HG03575 (cell line): ENCODE measurements around the gene RRAS.

Experiments used
- ATAC-seq: cut with Tn5 transposase; IDR thresholded peaks from one replicate; pipeline ENCODE4 v1.9.1; 2021; ENCODE audit not compliant: unreplicated experiment, insufficient number of reproducible peaks, low FRiP score; ENCODE audit errors: extremely low read depth

Gene RRAS

DNA sequence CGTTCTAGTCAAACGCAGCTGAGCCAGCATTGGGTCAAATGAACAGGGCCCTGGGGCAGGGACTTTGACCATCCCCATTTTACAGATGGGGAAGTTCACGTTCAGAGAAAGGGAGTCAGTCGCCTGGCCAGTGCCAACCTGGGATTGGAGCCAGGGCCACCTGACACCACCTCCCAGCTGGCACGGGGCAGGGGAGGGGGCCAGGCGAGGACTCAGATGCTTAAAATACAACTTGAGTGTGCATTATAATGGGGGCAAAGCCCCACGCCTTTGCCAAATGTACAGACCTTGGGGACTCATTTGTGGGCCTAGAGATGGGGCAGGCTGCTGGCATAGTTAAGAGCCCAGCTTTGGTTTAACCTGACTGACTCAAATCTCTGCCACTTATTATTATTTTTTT is 34.3 kb downstream of the RRAS start:
- no peak for ATAC-seq

GRCh38 chr19:49602806-49603205 is 37.1 kb downstream of the RRAS start:
- no peak for ATAC-seq

DNA sequence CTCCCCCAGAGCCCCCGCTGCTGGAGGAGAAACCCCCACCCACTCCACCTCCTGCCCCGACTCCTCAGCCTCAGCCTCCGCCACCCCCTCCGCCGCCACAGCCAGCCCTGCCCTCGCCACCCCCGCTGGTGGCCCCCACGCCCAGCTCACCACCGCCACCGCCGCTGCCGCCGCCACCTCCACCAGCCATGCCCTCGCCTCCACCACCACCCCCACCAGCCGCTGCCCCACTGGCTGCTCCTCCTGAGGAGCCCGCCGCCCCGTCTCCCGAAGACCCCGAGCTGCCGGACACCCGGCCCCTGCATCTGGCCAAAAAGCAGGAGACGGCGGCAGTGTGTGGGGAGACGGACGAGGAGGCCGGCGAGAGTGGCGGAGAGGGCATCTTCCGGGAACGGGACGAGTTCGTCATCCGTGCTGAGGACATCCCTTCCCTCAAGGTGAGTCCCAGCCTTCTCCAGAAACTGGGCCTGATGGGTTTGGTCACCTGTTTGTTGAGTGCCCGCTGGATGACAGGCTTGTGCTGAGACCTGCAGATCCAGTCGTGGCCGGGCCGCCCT is 38.4 kb downstream of the RRAS start:
- no peak for ATAC-seq

DNA sequence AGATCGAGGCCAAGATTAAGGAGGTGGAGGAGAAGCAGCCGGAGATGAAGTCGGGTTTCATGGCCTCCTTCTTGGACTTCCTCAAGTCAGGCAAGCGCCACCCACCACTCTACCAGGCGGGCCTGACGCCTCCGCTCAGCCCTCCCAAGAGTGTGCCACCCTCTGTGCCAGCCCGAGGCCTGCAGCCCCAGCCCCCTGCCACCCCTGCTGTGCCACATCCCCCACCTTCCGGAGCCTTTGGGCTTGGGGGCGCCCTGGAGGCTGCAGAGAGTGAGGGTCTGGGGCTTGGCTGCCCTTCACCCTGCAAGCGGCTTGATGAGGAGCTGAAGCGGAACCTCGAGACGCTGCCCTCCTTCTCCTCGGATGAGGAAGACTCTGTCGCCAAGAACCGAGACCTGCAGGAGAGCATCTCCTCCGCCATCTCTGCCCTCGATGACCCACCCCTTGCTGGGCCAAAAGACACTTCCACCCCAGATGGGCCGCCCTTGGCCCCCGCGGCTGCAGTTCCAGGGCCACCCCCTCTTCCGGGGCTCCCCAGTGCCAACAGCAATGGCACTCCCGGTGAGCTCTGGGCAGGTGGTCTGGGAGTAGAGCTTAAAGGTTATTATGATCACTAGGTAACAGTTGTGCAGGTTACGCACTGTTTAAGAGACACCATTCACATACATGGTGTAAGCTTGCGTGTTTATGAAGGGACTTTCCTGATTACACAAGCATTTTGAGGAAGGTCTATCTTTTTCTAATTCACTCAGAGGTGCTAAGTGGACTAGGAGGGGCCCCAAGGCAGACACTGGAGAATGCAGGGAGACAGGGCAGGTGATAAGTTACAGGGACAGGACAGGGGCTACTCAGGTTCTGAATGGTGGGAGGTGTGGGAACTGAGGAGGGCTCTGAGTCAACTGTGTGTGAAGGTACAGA is 40.3 kb downstream of the RRAS start:
- no peak for ATAC-seq

DNA sequence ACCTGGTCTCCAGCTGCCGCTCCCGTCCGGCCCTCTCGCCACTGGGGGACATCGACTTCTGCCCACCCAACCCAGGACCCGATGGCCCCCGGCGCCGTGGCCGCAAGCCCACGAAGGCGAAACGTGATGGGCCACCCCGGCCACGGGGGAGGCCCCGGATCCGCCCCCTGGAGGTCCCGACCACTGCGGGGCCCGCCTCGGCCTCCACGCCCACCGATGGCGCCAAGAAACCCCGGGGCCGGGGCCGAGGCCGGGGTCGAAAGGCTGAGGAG is 42.3 kb downstream of the RRAS start:
- ATAC-seq = no peak

DNA sequence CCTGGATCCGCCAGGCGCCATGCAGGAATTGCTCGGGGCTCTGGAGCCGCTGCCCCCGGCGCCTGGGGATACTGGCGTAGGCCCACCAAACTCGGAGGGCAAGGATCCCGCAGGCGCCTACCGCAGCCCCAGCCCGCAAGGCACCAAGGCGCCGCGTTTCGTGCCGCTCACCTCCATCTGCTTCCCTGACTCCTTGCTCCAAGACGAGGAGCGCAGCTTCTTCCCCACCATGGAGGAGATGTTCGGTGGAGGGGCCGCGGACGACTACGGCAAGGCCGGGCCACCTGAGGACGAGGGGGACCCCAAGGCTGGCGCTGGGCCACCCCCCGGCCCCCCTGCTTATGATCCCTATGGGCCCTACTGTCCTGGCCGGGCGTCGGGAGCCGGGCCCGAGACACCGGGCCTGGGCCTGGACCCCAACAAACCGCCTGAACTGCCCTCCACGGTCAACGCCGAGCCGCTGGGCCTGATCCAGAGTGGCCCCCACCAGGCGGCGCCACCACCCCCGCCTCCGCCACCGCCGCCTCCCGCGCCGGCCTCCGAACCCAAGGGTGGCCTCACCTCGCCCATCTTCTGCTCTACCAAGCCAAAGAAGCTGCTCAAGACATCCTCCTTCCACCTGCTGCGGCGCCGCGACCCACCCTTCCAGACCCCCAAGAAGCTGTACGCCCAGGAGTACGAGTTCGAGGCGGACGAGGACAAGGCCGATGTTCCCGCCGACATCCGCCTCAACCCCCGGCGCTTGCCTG is 42.8 kb downstream of the RRAS start:
- ATAC-seq = no peak

- no peak for ATAC-seq
These were observed 43.5 kb downstream of the RRAS start for GRCh38 chr19:49596407-49596806.

GRCh38 chr19:49595819-49596404 is 44.0 kb downstream of the RRAS start:
- ATAC-seq = no peak

GRCh38 chr19:49594993-49595818 is 44.7 kb downstream of the RRAS start:
- no peak for ATAC-seq

- ATAC-seq = no peak
These were observed 45.6 kb downstream of the RRAS start for GRCh38 chr19:49594157-49594992.

- no peak for ATAC-seq
These were observed 46.5 kb downstream of the RRAS start for GRCh38 chr19:49593233-49594113.

DNA sequence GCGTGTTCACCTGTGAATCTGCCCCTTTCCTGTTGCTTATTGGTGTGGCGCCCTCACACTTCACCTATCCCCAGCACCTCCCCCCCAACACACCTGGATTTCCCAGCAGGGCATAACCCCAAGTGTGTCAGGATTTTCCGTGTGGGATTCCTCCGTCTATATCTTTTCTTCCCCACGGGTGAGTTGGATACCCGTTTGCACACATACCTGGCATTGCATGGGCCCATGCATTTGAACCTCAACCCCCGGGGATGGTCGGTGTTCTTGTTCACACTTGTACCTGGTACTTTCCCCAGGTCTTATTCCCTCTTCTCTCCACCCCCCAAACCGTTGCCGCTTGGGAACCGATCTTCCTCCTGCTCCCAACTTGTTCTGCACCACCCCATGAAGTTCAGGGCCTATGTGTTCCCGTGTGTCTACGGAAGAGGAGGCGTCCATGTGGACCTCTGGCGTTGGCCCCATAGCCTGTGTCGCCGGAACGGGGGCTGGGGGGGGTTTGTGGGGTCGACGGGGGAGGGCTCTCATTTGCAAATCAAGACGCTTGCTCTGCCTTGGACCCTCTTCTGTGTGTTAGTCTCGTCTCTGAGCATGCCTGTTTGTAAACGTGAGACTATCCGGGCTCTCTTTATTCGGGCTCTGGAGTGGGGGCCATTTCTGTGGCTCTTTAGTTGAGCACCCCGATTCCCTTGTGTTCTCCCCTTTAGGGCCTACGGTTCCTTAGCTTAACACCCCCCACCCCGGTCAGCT is 47.3 kb downstream of the RRAS start:
- no peak for ATAC-seq

GRCh38 chr19:49591731-49592485 is 48.0 kb downstream of the RRAS start:
- ATAC-seq = no peak

DNA sequence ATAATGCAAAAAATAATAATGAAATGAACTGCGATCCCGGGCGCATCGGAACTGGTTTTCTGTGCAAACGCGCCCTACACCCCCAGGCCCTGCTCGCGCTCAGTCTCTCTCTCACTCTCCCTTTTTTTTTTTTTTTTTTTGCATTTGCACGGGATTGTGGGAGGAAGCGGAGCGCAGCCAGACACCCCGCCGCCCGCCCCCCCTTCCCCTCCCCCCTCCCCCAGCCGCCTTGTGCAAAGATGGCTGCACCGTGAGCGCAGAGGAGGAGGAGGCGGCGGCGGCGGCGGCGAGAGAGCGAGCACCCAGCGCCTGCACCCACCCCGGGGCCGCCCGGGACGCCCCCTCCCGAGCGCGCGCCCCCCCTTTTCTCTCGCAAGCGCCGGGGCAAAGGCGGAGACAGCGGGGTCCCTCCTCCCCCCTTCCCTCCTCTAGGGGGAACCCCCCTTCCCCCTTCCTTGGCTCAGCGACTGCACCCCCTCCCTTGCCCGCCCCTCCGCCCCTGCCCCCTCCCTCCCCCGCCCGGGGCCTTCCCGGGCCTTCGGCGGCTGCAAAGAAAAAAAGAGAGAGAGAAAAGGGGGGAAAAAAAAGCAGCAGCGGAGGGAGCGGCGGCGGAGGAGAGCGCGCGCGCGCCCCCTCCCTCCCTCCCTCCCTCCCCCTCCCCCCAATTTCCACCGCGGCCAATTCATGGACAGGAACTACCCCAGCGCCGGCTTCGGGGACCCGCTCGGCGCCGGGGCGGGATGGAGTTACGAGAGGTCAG is 48.8 kb downstream of the RRAS start, which contains the start of gene PRR12:
Gene PRR12, plus strand, starts transcription at position 212 of the 760 bp plus-strand sequence. Its CDS starts 473 bp downstream, at position 685.
- no peak for ATAC-seq
